ENCODE data around the gene KCNH8.
"Not testable (repeated sequence)": the region's sequence is repeated elsewhere in the genome, so short reads cannot be mapped to it uniquely, and the experiment has no call there.

KCNH8 gene

GRCh38 chr3:19226479-19226878 lies 78.2 kb downstream of the KCNH8 start:
- TF ChIP-seq, protein P1, sequence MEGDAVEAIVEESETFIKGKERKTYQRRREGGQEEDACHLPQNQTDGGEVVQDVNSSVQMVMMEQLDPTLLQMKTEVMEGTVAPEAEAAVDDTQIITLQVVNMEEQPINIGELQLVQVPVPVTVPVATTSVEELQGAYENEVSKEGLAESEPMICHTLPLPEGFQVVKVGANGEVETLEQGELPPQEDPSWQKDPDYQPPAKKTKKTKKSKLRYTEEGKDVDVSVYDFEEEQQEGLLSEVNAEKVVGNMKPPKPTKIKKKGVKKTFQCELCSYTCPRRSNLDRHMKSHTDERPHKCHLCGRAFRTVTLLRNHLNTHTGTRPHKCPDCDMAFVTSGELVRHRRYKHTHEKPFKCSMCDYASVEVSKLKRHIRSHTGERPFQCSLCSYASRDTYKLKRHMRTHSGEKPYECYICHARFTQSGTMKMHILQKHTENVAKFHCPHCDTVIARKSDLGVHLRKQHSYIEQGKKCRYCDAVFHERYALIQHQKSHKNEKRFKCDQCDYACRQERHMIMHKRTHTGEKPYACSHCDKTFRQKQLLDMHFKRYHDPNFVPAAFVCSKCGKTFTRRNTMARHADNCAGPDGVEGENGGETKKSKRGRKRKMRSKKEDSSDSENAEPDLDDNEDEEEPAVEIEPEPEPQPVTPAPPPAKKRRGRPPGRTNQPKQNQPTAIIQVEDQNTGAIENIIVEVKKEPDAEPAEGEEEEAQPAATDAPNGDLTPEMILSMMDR (IDR thresholded peaks at IDR 0.05; ENCODE audit: insufficient read depth, low read depth, low read length, missing control alignments), result no peak
- no peak for DNase-seq (ENCODE audit: low read depth)
- no peak overlapping the region for H3K4me3 ChIP-seq (ENCODE audit: low read length)

DNA sequence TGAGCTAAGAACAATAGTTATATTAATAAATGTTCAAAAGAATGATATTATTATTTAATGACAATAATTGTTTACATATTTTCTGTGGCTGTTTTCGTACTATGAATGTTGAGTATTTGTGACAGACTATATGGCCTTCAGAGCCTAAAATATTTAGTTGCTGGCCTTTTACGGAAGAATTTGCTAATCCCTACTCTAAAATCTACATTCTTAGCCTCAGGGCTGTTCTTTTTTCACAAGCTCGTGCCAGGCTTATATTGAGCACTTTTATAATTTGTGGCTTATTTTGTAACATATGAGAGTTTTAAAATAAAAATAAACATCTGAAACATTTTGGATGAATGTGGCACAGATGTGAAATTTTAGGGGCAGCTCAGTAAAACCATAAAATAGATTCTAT lies 79.9 kb downstream of the KCNH8 start:
- TF ChIP-seq, protein P1 (IDR thresholded peaks at IDR 0.05; ENCODE audit: insufficient read depth, low read depth, low read length, missing control alignments), result no peak
- H3K4me3 ChIP-seq (ENCODE audit: low read length), result no peak overlapping the region
- no peak for DNase-seq (ENCODE audit: low read depth)

GRCh38 chr3:19229086-19229485 lies 80.8 kb downstream of the KCNH8 start:
- TF ChIP-seq, protein P1 (IDR thresholded peaks at IDR 0.05; ENCODE audit: insufficient read depth, low read depth, low read length, missing control alignments), result no peak
- no peak overlapping the region for H3K4me3 ChIP-seq (ENCODE audit: low read length)
- DNase-seq (ENCODE audit: low read depth), result no peak

- not testable (repeated sequence) for H3K4me3 ChIP-seq (ENCODE audit: low read length); DNase-seq (ENCODE audit: low read depth)
Measured at GRCh38 chr3:19229881-19230280, 81.6 kb downstream of the KCNH8 start.

- no peak for DNase-seq (ENCODE audit: low read depth)
- TF ChIP-seq, protein P1 (IDR thresholded peaks at IDR 0.05; ENCODE audit: insufficient read depth, low read depth, low read length, missing control alignments), result no peak
- H3K4me3 ChIP-seq (ENCODE audit: low read length), result no peak overlapping the region
Measured at GRCh38 chr3:19231792-19232461, 83.6 kb downstream of the KCNH8 start.

GRCh38 chr3:19232566-19232965 lies 84.3 kb downstream of the KCNH8 start:
- TF ChIP-seq, protein P1 (IDR thresholded peaks at IDR 0.05; ENCODE audit: insufficient read depth, low read depth, low read length, missing control alignments), result no peak
- H3K4me3 ChIP-seq (ENCODE audit: low read length), result no peak overlapping the region
- peak; percentile 57 for DNase-seq (ENCODE audit: low read depth)

- not testable (repeated sequence) for DNase-seq (ENCODE audit: low read depth); H3K4me3 ChIP-seq (ENCODE audit: low read length)
Measured at GRCh38 chr3:19233882-19234784, 85.8 kb downstream of the KCNH8 start.

GRCh38 chr3:19248143-19248542 lies 99.8 kb downstream of the KCNH8 start:
- DNase-seq (ENCODE audit: low read depth), result no peak
- no peak overlapping the region for H3K4me3 ChIP-seq (ENCODE audit: low read length)
- TF ChIP-seq, protein P1 (IDR thresholded peaks at IDR 0.05; ENCODE audit: insufficient read depth, low read depth, low read length, missing control alignments), result no peak
